ENCODE results near the gene TMEM117.
"Not testable (repeated sequence)": the region's sequence is repeated elsewhere in the genome, so short reads cannot be mapped to it uniquely, and the experiment has no call there.

TMEM117 gene

DNA sequence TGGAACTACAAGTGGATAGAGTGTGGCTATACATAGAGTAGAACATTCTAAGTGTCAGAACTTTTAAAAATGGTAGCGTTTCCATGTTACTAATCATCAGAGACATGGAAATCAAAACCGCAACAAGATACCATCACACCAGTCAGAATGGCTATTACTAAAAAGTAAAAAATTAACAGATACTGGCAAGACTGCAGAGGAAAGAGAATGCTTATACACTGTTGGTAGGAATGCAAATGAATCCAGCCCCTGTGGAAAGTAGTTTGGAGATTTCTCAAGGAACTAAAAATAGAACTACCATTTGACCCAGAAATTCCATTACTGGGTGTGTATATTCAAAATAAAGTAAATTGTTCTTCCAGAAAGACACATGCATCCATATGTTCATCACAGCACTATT is 521.6 kb downstream of the TMEM117 start:
- DNase-seq (ENCODE audit: insufficient read length) (no peak), FAIRE-seq (no peak)
- no peak for TF ChIP-seq POLR2AphosphoS5 (IDR thresholded peaks at IDR 0.05; ENCODE audit: low read depth, low read length)
- no peak for TF ChIP-seq POLR2A (IDR thresholded peaks at IDR 0.05; ENCODE audit: low read depth, low read length)
- no peak for TF ChIP-seq TAF1 (IDR thresholded peaks at IDR 0.05; ENCODE audit: borderline replicate concordance, low read depth, low read length)

DNA sequence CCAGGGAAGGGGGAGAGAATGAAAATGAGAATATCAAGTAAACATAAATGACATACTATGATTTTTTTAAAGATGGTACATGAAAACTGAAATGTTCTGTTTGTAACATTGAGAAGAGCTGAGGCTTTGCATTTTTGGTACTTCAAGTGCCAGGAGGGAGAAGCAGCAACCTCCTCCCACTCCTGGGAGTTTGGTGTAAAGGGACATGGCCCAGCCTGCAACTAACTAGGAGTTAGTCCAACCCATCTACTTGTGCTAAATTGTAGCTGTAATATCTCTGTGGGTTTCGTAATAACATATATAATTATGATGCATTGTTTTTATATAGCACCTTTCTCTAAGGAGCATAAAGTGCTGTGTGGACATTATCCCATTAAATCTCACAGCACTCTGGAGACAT is 522.8 kb downstream of the TMEM117 start:
- no peak for DNase-seq (ENCODE audit: insufficient read length)
- FAIRE-seq: no peak
- no peak for TF ChIP-seq POLR2AphosphoS5 (IDR thresholded peaks at IDR 0.05; ENCODE audit: low read depth, low read length)
- TF ChIP-seq TAF1 (IDR thresholded peaks at IDR 0.05; ENCODE audit: borderline replicate concordance, low read depth, low read length): no peak
- no peak for TF ChIP-seq POLR2A (IDR thresholded peaks at IDR 0.05; ENCODE audit: low read depth, low read length)

DNA sequence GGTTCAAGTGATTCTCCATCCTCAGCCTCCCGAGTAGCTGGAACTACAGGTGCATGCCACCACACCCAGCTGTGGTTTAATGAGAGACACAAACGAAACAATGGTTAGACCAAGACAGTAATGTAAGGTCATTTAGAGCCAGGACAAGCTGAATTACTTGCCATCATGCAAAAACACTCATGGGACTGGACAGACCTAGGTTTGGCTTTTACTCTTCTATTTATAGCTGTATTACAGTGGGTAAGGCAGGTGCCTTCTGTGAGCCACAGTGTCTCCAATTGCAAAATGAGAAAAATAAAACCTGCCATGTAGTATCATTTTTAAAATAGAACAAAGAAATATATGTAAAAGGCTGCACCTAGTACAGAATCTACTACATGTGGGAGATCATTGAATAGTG is 527.1 kb downstream of the TMEM117 start:
- TF ChIP-seq POLR2AphosphoS5 (IDR thresholded peaks at IDR 0.05; ENCODE audit: low read depth, low read length): no peak
- TF ChIP-seq POLR2A (IDR thresholded peaks at IDR 0.05; ENCODE audit: low read depth, low read length): no peak
- TF ChIP-seq TAF1 (IDR thresholded peaks at IDR 0.05; ENCODE audit: borderline replicate concordance, low read depth, low read length): no peak
- DNase-seq (ENCODE audit: insufficient read length) (no peak), FAIRE-seq (no peak)

DNA sequence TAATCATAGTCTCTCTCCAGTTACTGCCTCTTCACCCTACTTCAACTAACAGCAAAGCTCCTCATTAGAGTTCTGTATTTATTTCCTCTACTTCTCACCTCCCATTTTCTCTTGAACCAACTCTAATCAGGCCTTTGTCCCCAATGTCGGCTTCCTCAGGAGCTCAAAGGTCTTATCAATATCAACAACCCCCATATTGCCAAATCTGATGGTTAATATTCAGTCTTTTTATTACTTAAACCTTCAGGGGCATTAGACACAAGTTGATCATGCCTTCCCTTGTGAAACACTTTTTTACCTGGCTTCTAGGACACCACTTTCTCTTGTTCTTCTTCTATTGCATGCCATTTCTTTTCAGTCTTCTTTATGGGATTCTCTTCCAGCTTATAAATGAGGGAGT is 531.3 kb downstream of the TMEM117 start:
- DNase-seq (ENCODE audit: insufficient read length) (no peak), FAIRE-seq (no peak)
- TF ChIP-seq POLR2A (IDR thresholded peaks at IDR 0.05; ENCODE audit: low read depth, low read length) (no peak), POLR2AphosphoS5 (IDR thresholded peaks at IDR 0.05; ENCODE audit: low read depth, low read length) (no peak), TAF1 (IDR thresholded peaks at IDR 0.05; ENCODE audit: borderline replicate concordance, low read depth, low read length) (no peak)

DNA sequence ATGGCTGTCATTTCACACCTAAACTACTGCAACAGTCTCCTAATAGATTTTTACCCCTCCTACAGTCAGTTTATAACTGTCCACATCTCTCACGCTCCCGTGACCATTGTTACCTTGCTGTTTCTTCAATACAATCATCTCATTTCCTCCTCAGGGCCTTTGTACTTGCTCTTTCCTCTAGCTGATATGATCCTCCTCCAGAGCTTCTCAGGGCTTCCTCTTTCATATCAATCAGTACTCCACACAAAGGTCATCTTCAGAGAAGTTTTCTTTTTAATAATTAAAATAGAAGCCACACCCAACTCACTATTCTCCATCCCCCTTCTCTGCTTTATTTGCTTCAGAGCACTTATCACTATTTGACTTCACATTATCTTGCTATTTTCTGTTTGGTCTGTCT is 532.0 kb downstream of the TMEM117 start:
- FAIRE-seq (no peak), DNase-seq (ENCODE audit: insufficient read length) (no peak)
- TF ChIP-seq POLR2AphosphoS5 (IDR thresholded peaks at IDR 0.05; ENCODE audit: low read depth, low read length) (no peak), POLR2A (IDR thresholded peaks at IDR 0.05; ENCODE audit: low read depth, low read length) (no peak)

DNA sequence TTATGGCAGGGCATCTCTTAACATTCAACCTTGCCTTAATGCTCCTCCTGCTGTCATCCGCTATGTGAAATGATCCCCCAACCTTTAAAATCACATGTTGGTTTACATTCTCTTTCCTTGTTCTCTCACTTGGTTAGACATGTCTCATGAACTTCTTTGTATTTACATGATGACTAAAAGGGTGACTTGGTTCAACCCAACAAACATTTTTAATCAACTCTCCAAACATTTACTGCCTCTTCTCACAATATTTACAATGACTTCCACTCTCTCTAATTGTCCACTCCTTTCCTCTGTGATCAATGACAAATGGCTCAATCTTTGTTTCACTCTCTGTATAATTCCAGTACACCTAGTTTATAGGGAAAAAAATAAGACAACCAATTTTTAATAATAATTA is 534.1 kb downstream of the TMEM117 start:
- FAIRE-seq (no peak), DNase-seq (ENCODE audit: insufficient read length) (no peak)

DNA sequence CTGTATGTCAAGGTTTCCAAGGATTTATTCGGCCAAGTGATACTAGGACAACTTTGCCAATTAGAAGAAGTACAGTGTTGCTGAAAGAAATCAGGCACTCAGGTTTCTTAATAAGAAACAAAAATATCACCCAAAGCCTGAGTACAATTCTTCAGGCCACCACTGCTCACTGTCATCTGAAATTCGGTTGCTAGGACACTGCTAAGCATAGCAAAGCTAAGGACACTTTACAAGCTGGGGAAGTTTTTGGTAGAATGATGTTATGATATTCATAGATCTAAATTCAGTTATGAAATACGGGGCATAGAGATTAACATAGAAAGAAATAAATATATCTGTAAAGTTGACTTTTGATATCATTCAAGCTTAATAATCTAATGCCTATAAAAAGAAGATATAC is 535.1 kb downstream of the TMEM117 start:
- DNase-seq (ENCODE audit: insufficient read length) (no peak), FAIRE-seq (no peak)
- TF ChIP-seq TAF1 (IDR thresholded peaks at IDR 0.05; ENCODE audit: borderline replicate concordance, low read depth, low read length): no peak
- no peak for TF ChIP-seq POLR2AphosphoS5 (IDR thresholded peaks at IDR 0.05; ENCODE audit: low read depth, low read length)
- TF ChIP-seq POLR2A (IDR thresholded peaks at IDR 0.05; ENCODE audit: low read depth, low read length): no peak

More for the DNA sequence above, 534.1 kb downstream of the TMEM117 start:
- no peak for TF ChIP-seq POLR2A (IDR thresholded peaks at IDR 0.05; ENCODE audit: low read depth, low read length)
- TF ChIP-seq TAF1 (IDR thresholded peaks at IDR 0.05; ENCODE audit: borderline replicate concordance, low read depth, low read length): no peak
- TF ChIP-seq POLR2AphosphoS5 (IDR thresholded peaks at IDR 0.05; ENCODE audit: low read depth, low read length): no peak

DNA sequence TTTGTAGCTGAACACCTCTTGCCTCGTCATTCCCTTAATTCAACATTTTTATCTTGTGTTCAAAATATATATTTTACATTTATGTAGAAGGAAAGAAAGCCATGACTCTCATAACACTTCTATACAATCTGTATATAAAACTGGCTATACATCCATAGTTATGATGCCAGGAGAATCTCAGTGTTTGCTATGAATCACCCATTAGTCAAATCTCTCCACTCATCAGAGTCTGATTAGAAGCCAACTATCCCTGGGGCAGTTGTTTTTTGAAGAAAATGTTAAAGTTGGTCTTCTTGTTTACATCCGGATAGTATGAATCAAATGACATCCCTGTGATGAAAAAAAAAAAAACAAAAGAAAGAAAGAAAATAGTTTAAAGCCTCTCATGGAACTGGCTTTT is 536.4 kb downstream of the TMEM117 start:
- DNase-seq (ENCODE audit: insufficient read length): no peak
- FAIRE-seq: no peak
- TF ChIP-seq TAF1 (IDR thresholded peaks at IDR 0.05; ENCODE audit: borderline replicate concordance, low read depth, low read length) (no peak), POLR2A (IDR thresholded peaks at IDR 0.05; ENCODE audit: low read depth, low read length) (no peak), POLR2AphosphoS5 (IDR thresholded peaks at IDR 0.05; ENCODE audit: low read depth, low read length) (no peak)

DNA sequence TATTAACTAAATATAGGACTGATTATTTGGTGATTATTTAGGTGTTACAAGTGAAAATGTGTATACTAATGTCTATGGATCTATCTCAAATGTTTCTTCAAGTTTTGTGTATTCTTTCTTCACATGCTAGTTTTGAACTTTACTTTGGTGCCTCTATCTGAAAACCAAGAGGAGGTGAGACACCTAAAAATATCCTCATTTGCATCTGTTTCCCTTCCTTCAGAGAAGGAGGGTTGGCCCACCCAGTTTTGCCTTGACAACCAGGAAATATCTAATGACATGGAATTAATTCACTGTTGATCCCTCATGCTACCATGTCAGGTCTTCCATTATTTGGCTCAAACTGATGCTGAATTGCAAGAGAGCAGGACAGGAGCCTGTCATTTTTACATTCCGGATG is 539.8 kb downstream of the TMEM117 start:
- TF ChIP-seq POLR2AphosphoS5 (IDR thresholded peaks at IDR 0.05; ENCODE audit: low read depth, low read length) (no peak), TAF1 (IDR thresholded peaks at IDR 0.05; ENCODE audit: borderline replicate concordance, low read depth, low read length) (no peak), POLR2A (IDR thresholded peaks at IDR 0.05; ENCODE audit: low read depth, low read length) (no peak)
- no peak for FAIRE-seq

DNA sequence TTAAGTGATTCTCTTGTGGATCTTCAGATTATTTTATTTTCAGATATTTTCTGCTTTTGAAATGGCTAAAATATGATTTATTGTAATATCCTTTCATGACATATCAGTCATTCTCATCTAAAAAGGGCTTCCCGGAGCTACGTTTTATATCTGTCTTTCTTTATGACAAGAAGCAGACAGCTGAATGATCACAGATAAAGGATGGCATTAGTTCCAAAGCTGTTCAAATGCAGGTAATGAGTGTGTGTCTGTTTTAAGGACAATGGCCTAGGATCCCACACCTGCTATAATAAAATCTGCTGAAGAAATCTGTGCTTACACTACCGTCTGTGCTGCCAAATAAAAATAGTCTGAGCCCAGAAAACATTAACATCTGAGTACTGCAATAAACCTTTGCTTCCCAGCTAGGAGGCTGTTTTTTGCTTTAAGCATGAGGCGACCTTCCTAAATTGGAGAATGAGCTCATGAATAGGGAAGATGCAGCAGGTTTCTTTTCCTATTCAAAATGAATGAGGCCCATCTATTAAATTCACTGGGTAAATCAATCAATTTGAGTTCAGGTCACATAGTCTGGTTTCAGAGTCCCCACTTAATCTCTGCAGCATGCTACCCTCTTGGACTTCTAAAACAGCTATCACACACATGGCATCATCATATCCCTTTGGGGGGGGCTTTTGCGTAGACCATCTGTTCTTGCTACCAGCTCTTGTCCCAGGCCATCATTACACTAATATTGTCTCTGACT is 541.7 kb downstream of the TMEM117 start:
- DNase-seq (ENCODE audit: insufficient read length) (no peak), FAIRE-seq (no peak)
- TF ChIP-seq POLR2A (IDR thresholded peaks at IDR 0.05; ENCODE audit: low read depth, low read length) (no peak), TAF1 (IDR thresholded peaks at IDR 0.05; ENCODE audit: borderline replicate concordance, low read depth, low read length) (no peak), POLR2AphosphoS5 (IDR thresholded peaks at IDR 0.05; ENCODE audit: low read depth, low read length) (no peak)

More for the DNA sequence above, 539.8 kb downstream of the TMEM117 start:
- DNase-seq (ENCODE audit: insufficient read length): no peak

DNA sequence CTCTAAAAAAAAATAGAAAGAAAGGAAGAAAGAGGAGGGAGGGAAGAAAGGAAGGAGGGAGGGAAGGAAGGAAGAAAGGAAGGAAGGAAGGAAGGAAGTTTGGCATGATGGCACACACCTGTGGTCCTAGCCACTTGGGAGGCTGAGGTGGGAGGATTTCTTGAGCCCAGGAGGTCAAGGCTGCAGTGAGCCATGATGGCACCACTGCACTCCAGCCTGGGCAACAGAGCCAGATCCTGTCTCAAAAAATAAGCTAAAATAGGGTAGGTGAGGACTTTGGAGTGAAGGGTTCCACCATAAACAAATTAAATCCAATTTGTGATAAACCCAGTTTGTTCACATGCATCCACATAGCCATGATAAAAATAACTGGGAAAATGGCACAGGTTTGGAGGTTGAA is 543.2 kb downstream of the TMEM117 start:
- DNase-seq (ENCODE audit: insufficient read length); FAIRE-seq: not testable (repeated sequence)

DNA sequence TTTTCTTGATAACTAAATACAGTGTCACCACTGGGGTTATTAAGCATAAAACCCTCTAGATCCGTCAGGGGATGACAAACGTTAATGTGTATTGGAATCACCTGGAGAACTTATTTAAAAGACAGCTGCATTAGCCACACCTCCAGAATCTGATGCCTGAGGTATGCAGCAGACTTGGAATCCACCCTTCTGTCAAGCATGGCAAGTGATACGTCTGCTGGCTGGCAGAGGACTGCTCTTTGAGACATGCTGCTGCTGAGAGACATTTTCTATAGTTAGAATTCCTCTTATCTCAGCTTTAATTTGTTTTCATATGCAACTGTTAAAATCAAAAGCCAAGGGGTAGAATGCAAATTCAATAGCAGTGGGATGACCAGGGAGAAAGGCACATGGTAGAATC is 544.0 kb downstream of the TMEM117 start:
- FAIRE-seq (no peak), DNase-seq (ENCODE audit: insufficient read length) (no peak)
- no peak for TF ChIP-seq POLR2A (IDR thresholded peaks at IDR 0.05; ENCODE audit: low read depth, low read length)
- no peak for TF ChIP-seq TAF1 (IDR thresholded peaks at IDR 0.05; ENCODE audit: borderline replicate concordance, low read depth, low read length)
- no peak for TF ChIP-seq POLR2AphosphoS5 (IDR thresholded peaks at IDR 0.05; ENCODE audit: low read depth, low read length)

DNA sequence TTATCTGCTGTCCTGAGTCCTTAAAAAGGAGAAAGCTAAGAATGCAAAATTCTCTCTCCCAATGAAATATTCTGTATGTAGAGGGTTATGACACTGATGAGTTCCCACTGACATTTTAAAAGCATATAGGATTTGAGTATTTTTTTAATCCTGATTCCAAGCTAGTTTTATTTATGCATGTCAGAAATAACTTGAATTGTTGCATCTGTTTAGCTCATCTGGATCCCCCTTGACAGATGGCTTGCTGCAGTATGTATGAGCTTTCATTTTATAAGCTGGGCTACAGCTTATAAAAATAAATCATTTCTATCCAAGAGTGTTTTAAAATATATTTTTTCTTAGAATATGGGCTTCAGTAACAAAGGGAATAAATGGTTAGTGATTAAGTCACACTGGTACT is 545.0 kb downstream of the TMEM117 start:
- no peak for TF ChIP-seq TAF1 (IDR thresholded peaks at IDR 0.05; ENCODE audit: borderline replicate concordance, low read depth, low read length)
- TF ChIP-seq POLR2AphosphoS5 (IDR thresholded peaks at IDR 0.05; ENCODE audit: low read depth, low read length): no peak
- no peak for TF ChIP-seq POLR2A (IDR thresholded peaks at IDR 0.05; ENCODE audit: low read depth, low read length)
- no peak for DNase-seq (ENCODE audit: insufficient read length)
- no peak for FAIRE-seq

All from GM12892 (cell line).